Upper lobe of left lung (tissue), 4 donors: ENCODE measurements around the gene MYH9.
A peak's percentile ranks its signal among the peaks of the same experiment; 100 is the strongest.

ENCODE experiments used
- CTCF ChIP-seq, 6 experiments: fragments of 450-650 bp in 4 of 6; fragments of 200-600 bp in 2 of 6; sonication (generic) in 2 of 6; IDR thresholded peaks; one replicate each; pipeline ENCODE4 v1.5.1; 2016 to 2019; ENCODE audit warnings: antibody characterized with exemption in 6 of 6
- EP300 ChIP-seq, 4 donors: sonication (generic); formaldehyde crosslinking; IDR thresholded peaks; one replicate each; pipeline ENCODE4 v1.5.1; 2017; ENCODE audit warnings: antibody characterized with exemption in 4 of 4, control low read depth in 2 of 4
- POLR2A ChIP-seq, 4 donors: fragments of 450-650 bp; IDR thresholded peaks; one replicate each; pipeline ENCODE4 v1.5.1; 2016 to 2017; ENCODE audit warnings: antibody characterized with exemption in 4 of 4, mild to moderate bottlenecking in 2 of 4
- POLR2AphosphoS5 ChIP-seq, 2 donors: sonication (generic); formaldehyde crosslinking; IDR thresholded peaks; one replicate each; pipeline ENCODE4 v1.5.1; 2017; ENCODE audit warnings: antibody characterized with exemption in 2 of 2

DNA sequence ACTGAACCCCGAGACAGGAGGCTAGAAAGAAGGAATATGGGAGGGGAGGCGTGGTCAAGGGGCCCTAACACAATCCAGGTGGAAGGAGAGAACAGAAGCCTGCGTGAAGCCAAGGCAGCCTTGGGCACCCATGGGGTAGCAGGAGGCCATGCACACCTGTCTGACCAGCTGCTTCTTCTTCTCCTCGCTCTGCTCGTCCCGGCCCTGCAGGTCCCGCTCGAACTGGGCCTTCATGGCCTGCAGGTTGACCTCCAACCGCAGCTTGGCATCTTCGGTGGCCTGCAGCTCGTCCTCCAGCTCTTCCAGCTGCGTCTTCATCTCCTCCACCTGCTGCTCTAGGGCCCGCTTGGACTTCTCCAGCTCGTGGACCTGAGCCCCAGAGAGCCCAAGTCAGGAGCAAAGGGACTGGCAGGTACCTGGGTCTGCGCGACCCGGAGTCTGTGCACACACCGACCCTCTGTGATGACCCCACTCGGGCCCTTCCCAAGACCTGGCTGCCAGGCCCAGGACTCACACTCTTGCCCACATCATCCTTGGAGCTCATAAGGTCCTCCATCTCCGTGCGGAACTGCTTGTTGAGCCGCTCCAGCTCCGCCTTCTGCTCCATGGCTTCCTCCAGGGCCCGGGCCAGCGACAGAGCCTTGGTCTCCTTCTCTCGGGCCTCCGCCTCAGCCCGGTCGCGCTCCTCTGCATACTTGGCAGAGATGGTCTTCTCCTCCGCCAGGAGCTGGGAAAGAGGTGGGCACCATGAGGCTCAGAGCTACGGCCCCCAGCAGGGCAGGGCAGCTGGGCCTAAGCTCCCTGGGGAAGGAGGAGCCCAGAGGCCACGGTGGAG, 99.0 kb downstream of the MYH9 start:
- TF ChIP-seq CTCF (IDR thresholded peaks at IDR 0.05) (no peak), POLR2A (IDR thresholded peaks at IDR 0.05) (no peak), POLR2AphosphoS5 (IDR thresholded peaks at IDR 0.05) (peak in 1 of 2 donors; percentile 18), EP300 (IDR thresholded peaks at IDR 0.05) (no peak)
